HG02623 (cell line): Measurements from ENCODE around the gene MMP14.
"Not testable (repeated sequence)": the region's sequence is repeated elsewhere in the genome, so short reads cannot be mapped to it uniquely, and the experiment has no call there.

Source experiments
- ATAC-seq: cut with Tn5 transposase; IDR thresholded peaks from one replicate; pipeline ENCODE4 v1.9.1; 2021; ENCODE audit warnings: moderate library complexity; ENCODE audit not compliant: unreplicated experiment

Gene MMP14

DNA sequence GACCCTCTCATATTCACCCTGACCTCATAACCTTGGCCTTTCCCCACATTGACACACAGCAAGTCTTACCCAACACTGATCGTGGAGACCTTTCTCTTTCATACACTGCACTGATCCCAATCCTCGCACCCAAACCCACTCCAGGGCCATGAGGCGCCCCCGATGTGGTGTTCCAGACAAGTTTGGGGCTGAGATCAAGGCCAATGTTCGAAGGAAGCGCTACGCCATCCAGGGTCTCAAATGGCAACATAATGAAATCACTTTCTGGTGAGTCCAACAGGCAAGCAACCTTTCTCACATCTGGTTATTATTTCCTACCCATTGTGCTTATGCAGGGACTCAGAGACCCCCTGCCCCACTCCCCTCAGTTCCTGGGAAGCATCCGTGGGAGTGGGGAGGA lies 5.4 kb downstream of the MMP14 start:
- no peak for ATAC-seq

GRCh38 chr14:22842211-22843122 lies 6.1 kb downstream of the MMP14 start:
- ATAC-seq = no peak

DNA sequence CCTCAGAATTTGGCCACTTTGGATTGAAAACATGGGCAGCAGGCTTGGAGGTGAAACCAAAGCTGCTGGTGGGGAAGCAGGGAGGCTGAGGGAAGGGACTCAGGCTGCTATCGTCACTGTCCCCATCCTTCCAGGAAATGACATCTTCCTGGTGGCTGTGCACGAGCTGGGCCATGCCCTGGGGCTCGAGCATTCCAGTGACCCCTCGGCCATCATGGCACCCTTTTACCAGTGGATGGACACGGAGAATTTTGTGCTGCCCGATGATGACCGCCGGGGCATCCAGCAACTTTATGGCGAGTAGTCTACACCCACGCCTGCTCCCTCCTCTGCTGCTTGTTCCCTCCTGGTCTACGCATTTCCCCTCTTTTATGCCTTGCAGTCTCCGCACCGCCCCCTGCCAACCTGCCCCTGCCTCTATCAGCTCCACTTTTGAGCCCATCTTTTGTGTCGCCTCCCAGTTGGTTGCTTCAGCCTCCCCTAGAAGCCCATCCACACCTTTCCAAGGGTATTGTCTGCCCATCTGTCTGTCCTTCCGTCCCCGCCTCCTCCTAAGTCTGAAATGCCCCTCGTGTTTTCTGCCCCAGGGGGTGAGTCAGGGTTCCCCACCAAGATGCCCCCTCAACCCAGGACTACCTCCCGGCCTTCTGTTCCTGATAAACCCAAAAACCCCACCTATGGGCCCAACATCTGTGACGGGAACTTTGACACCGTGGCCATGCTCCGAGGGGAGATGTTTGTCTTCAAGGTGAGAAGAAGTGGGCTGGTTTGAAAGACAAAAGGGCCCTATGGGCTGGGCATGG lies 6.9 kb downstream of the MMP14 start:
- no peak for ATAC-seq

- ATAC-seq = no peak
These were observed 8.1 kb downstream of the MMP14 start for GRCh38 chr14:22844221-22845102.

DNA sequence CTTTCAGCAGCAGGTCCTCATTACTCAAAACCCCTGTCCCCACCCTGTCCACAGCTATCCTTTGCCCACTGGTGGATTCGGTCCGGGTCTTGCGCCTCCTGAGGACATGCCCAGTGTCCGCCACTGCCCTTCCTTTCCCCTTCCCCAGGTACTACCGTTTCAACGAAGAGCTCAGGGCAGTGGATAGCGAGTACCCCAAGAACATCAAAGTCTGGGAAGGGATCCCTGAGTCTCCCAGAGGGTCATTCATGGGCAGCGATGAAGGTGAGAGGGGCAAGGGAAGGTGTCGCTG lies 8.7 kb downstream of the MMP14 start:
- ATAC-seq = no peak

GRCh38 chr14:22845821-22846625 lies 9.6 kb downstream of the MMP14 start:
- ATAC-seq = no peak

DNA sequence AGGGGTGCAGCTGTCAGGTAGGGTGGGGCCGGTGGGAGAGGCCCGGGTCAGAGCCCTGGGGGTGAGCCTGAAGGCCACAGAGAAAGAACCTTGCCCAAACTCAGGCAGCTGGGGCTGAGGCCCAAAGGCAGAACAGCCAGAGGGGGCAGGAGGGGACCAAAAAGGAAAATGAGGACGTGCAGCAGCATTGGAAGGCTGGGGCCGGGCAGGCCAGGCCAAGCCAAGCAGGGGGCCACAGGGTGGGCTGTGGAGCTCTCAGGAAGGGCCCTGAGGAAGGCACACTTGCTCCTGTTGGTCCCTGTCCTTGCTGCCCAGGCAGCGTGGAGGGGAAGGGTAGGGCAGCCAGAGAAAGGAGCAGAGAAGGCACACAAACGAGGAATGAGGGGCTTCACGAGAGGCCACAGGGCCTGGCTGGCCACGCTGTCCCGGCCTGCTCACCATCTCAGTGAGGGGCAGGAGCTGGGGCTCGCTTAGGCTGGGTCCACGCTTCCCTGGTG lies 10.5 kb downstream of the MMP14 start:
- ATAC-seq = no peak

DNA sequence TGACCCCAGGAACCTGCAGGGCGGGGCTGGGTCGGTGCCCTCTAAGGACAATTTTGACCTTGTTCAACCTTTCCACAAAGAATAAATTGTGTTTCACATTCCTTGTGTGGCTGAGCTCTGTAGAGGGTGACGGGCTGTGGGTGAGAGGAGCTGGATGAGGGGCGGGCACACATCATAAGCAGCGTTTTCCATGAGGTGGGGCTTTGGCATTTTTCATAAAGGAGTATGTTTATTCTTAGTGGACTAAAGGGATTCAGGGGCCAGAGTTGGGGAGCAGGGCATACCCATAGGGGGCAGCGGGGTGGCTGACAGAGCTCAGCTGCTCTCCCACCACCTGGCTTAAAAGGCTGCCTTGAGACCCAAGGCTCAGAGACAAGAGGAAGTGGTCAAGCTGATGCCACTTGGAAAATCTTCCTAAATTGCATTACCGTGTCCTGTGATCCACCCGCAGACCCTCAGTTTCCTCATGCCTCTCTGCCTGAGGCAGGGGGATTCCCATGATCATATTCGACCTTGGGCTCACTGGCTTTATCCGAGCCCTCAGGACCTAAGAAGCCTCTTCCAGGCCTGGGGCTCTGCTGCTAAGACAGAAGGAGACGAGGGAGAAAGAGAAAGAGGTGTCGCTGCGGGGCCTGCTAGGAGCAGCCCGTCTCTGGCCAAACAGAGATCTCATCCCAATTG lies 11.4 kb downstream of the MMP14 start:
- ATAC-seq = no peak

DNA sequence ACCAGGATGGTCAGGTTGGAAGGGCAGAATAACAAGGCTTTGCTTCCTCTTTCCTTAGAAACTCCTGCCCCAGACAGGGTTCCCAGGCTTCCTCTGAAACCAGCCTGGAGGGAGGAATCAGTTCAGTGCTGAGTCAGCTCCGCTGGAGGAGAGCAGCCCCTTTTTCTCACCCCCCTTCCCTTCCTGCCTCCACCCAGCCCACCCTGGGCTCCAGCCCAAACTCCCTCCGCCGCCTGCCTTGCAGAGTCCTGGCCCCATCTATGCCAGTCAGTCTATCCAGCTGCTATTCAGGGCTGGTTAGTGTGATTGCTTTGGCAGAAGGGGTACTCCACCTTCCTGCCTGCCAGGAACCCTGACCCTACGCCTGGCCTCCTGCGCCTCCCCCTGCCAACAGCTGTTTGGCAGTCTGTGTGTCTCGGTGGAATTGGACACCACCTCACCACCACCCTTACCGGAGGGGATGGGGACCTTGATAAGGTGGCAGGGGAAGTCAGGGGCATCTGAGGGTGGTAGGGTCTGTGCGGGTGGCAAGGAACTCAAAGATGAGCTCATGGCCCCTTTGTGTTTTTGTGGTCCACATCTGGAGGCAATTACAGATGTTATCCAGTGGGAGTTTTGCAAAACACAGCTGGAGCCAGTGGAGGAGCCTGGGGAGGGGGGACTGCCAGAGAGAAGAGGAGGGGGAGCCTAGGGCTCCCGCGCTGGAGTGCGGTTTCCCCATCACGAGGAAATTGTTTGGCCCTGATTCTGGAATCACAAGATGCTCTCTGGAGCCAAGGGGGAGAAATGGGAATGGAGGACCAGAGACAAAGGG lies 12.2 kb downstream of the MMP14 start:
- ATAC-seq = no peak

DNA sequence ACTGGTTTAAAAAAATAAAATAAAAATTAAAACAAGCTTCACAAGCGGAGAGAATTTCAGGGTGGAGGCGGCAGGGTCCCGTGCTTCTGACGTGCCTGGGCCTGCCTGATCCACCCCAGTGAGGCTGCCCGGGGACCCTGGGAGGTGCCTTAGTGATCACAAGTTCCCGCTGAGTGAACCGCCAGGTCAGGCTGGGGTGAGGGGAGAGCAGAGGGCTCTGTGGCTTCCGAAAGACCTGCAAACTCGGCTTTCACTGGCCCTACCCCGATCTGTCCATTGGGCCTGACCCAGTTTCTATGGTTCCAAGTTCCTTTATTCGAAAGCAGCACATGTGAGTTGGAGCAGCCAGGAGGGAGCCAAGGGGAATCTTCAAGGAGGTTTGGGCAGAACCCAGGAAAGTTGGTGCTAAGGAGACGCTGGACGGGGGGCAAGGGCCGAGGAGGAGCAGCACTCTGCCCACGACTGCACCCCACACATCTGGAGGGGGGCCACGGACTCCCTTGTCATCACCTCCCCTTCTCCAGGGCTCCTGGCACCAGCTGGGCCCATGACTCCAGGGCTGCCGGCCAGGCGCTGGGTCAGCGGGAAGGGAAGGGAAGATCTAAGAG lies 12.9 kb downstream of the MMP14 start:
- ATAC-seq = no peak

GRCh38 chr14:22850944-22851764 lies 14.8 kb downstream of the MMP14 start:
- no peak for ATAC-seq

- ATAC-seq = not testable (repeated sequence)
These were observed 15.8 kb downstream of the MMP14 start for GRCh38 chr14:22852178-22852577.

- ATAC-seq = no peak
These were observed 16.2 kb downstream of the MMP14 start for GRCh38 chr14:22852599-22852939.

GRCh38 chr14:22852940-22853767 lies 16.8 kb downstream of the MMP14 start:
- ATAC-seq = peak; percentile 47

DNA sequence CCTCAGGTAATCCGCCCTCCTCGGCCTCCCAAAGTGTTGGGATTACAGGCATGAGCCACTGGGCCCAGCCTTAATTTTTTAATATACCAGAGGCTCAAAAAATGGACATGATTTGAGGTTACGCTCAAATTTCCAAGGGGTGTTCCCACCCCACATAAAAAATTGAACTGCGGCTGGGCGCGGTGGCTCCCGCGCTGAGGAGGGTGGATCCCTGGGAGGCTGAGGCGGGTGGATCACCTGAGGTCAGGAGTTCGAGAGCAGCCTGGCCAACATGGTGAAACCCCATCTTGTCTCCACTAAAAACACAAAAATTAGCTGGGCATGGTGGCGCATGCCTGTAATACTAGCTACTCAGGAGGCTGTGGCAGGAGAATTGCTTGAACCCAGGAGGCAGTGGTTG lies 17.9 kb downstream of the MMP14 start:
- ATAC-seq = not testable (repeated sequence)

- no peak for ATAC-seq
These were observed 18.8 kb downstream of the MMP14 start for GRCh38 chr14:22854963-22855724.
